Measurements from ENCODE around the gene ZBTB43. TPM values are rescaled to one million over a fixed set of nuclear protein-coding genes. Genes with fewer than 3 reads are reported as not detected.

Gene ZBTB43
- total and polyA plus RNA-seq, 2 experiments from 2014 or later = 9.7 to 11.8 TPM

GRCh38 chr9:126860757-126861466 is 56.1 kb downstream of the ZBTB43 start:
- peak; percentile 52 for ATAC-seq
- peaks cover 36% of the 10 kb centered on the region for H4K20me1 ChIP-seq (replicated peaks; ENCODE audit: insufficient read depth)
- H3F3A ChIP-seq (replicated peaks; ENCODE audit: low read depth) = 0 out of 2 replicates have a peak, but pooled peaks cover 4% of the 10 kb centered on the region
- Mint-ChIP-seq H3K4me3 (peak overlapping the region; percentile 84), H3K27me3 (ENCODE audit: insufficient read depth, low read depth, poor library complexity) (peaks cover 13% of the 10 kb centered on the region), H3K4me1 (peaks cover 30% of the 10 kb centered on the region), H3K9me3 (no peaks in the 10 kb centered on the region), H3K36me3 (ENCODE audit: low read depth) (peaks cover 16% of the 10 kb centered on the region), H3K27ac (0 out of 2 replicates have a peak overlapping the region, but pooled peaks have one; percentile 81)
- peak overlapping the region; percentile 93 for H3K4me2 ChIP-seq
- H2AFZ ChIP-seq = peak overlapping the region; percentile 70
- H3K9me2 ChIP-seq (ENCODE audit: insufficient read depth) = no peaks in the 10 kb centered on the region
- H3K27me3 ChIP-seq (ENCODE audit: insufficient read depth) = no peaks in the 10 kb centered on the region
- DNase-seq (ENCODE audit: low spot score) = peak; percentile 48
- no peak for TF ChIP-seq ZNF331 (CRISPR knock-in tag; IDR thresholded peaks at IDR 0.05; ENCODE audit: low read depth)
- TF ChIP-seq JUNB (IDR thresholded peaks at IDR 0.05; ENCODE audit: unreplicated experiment) = no peak
- no peak for TF ChIP-seq ZNF114 (CRISPR knock-in tag; IDR thresholded peaks at IDR 0.05)
- TF ChIP-seq EZH2phosphoT487 (IDR thresholded peaks at IDR 0.05; ENCODE audit: unreplicated experiment) = no peak
- no peak for TF ChIP-seq STAT1 (IDR thresholded peaks at IDR 0.05; ENCODE audit: unreplicated experiment)
- no peak for TF ChIP-seq REST (IDR thresholded peaks at IDR 0.05; ENCODE audit: unreplicated experiment)
- no peak for TF ChIP-seq EZH2 (IDR thresholded peaks at IDR 0.05; ENCODE audit: low read depth, unreplicated experiment)
- no peak for TF ChIP-seq NANOG (IDR thresholded peaks at IDR 0.05; ENCODE audit: borderline replicate concordance)
- no peak for TF ChIP-seq ZNF462 (CRISPR knock-in tag; IDR thresholded peaks at IDR 0.05)
- H3K79me2 ChIP-seq (replicated peaks; ENCODE audit: insufficient read depth) = peaks cover 50% of the 10 kb centered on the region
- peaks cover 4% of the 10 kb centered on the region; the same call in 1 of the 2 replicates for H3K36me3 ChIP-seq (ENCODE audit: insufficient read depth)
- peak overlapping the region; percentile 79 for H3K4me3 ChIP-seq
- H3K27ac ChIP-seq (ENCODE audit: low read depth) = no peak overlapping the region
- H3K4me1 ChIP-seq (ENCODE audit: insufficient read depth) = peaks cover 23% of the 10 kb centered on the region

Measured in GM23338 (cell line).